Pancreas (tissue), 10 donors: ENCODE data around the gene ITGA2. TPM values are rescaled to one million over a fixed set of nuclear protein-coding genes. Genes with fewer than 3 reads are reported as not detected.
"Not testable (repeated sequence)": the region's sequence is repeated elsewhere in the genome, so short reads cannot be mapped to it uniquely, and the experiment has no call there.

Experiments
- ATAC-seq, 4 donors: fragments of 200-7000 bp; cut with Tn5 transposase; one replicate each; pipeline versions ENCODE4 v1.8.0 to v1.9.1; 2020; ENCODE audit warnings: mild to moderate bottlenecking in 4 of 4, moderate library complexity in 4 of 4
- DNase-seq, 6 donors: peaks; one replicate each; pipeline ENCODE4 v3.0.0-alpha.2; 2020
- FAIRE-seq: peaks from 2 replicates; lab custom pipeline; 2012; peaks lifted over from hg19 to GRCh38; lab: Jason Lieb, UNC
- H3K27ac ChIP-seq, 4 donors: fragments of 200-600 bp; sonication (generic); 1 replicate in 3 of 4; 2 replicates in 1 of 4; pipeline versions ENCODE4 v1.5.0 to v1.8.0; 2020
- H3K27me3 ChIP-seq, 4 donors: fragments of 200-600 bp; one replicate each; pipeline ENCODE4 v1.8.0; 2021
- H3K36me3 ChIP-seq, 3 donors: fragments of 200-600 bp; sonication (generic) in 1 of 3; one replicate each; pipeline versions ENCODE4 v1.5.0 to v1.8.0; 2020 to 2021
- H3K4me1 ChIP-seq, 3 donors: fragments of 200-600 bp; one replicate each; pipeline ENCODE4 v1.8.0; 2021
- H3K4me3 ChIP-seq, 4 donors: fragments of 200-600 bp; sonication (generic) in 2 of 4; one replicate each; pipeline versions ENCODE4 v1.5.0 to v1.8.0; 2020 to 2021
- H3K9me3 ChIP-seq, 4 donors: fragments of 200-600 bp; one replicate each; pipeline ENCODE4 v1.8.0; 2021
- CTCF ChIP-seq, 4 donors: fragments of 200-600 bp; sonication (generic) in 3 of 4; IDR thresholded peaks; one replicate each; pipeline versions ENCODE4 v1.5.0 to v1.8.0; 2021; ENCODE audit warnings: antibody characterized with exemption in 4 of 4
- WGBS, 2 donors: extraction: QIAGEN DNeasy Blood & Tissue Kit; methylation state at CpG; one replicate each; pipeline ENCODE4 v1.1.7; 2013; 5-methylcytosine and 5-hydroxymethylcytosine counted together
- intact Hi-C, 3 donors: fragments of 100-400 bp; cut with DNase I; formaldehyde crosslinking; loops; one replicate each; pipeline versions ENCODE4 v1.11.1 to v1.14.2; 2022
- polyA plus RNA-seq, 2 donors: library from polyadenylated mRNA; stranded (reverse); fragments of 200-250 nt; gene quantifications; one replicate each; pipeline ENCODE4 v1.2.3, GENCODE V29; 2013
- total RNA-seq, 6 donors: library from RNA; stranded (reverse); fragmentation: NEBNext Ultra II Directional in 4 of 6; extraction: Animal tissue kit (Norgen Biotek cat#: 25700) in 4 of 6; gene quantifications; one replicate each; pipeline versions ENCODE4 v1.2.1 to v1.2.4, GENCODE V29; 2021 to 2023
- donor health status: healthy with polysubstance abuse.
- donor health status: DM: no; HTN: no; CAD: no; lungs with moderate emphysema.
- donor health status: DM: no; HTN: no; CAD: no.
- donor health status: control.
- donor health status: control.
- donor health status: Bipolar disorder and iron deficiency.
- donor health status: DM: yes; HTN: yes; CAD: no.
- donor health status: DM: no; HTN: no; CAD: no.
- donor health status: DM: no; HTN: no; CAD: no.
- donor health status: DM: yes; HTN: yes; CAD: no.

Gene ITGA2
- total and polyA plus RNA-seq, 8 donors: 0.30 to 12.6 (median 1.5) TPM

- intact Hi-C loops: no loop called here
- DNase-seq (peak; percentile 89 to 98 (median 94)), FAIRE-seq (no peak), ATAC-seq (peak; percentile 97 to 100 (median 100))
- Histone ChIP-seq H3K9me3 (no peaks in the 10 kb centered on the region), H3K4me1 (peaks cover 6% of the 10 kb centered on the region in 3 donors), H3K4me3 (peak within 1 kb of the TSS; percentile 52 to 77 (median 64)), H3K27ac (peak within 1 kb of the TSS; percentile 19 to 86 (median 68)), H3K27me3 (no peaks in the 10 kb centered on the region), H3K36me3 (no peaks in the 10 kb centered on the region)
- WGBS, 2 donors: 0 to 1% methylated on average over 53 to 54 of the region's 54 CpGs
- TF ChIP-seq CTCF (IDR thresholded peaks at IDR 0.05): no peak
These were observed 120.4 kb downstream of the ITGA2 start, which contains the start of gene MOCS2 for GRCh38 chr5:53109443-53110127. MOCS2 (minus strand) TSS chr5:53109757; CDS start chr5:53107174, 2,583 bp downstream.

- peak overlapping the region in 3 of 4 donors; percentile 19 to 86 (median 77) for H3K27ac ChIP-seq
- TF ChIP-seq CTCF (IDR thresholded peaks at IDR 0.05): no peak
- H3K4me3 ChIP-seq: peak overlapping the region; percentile 52 to 77 (median 64)
- H3K9me3 ChIP-seq: no peaks in the 10 kb centered on the region
- intact Hi-C loops: no loop called here
- no peaks in the 10 kb centered on the region for H3K27me3 ChIP-seq
- ATAC-seq: peak; percentile 2 to 17 (median 8)
- DNase-seq: peak in 1 of 6 donors; percentile 18
- FAIRE-seq: no peak
- WGBS, 2 donors: 5 to 6% methylated on average over 6 of the region's 6 CpGs
- H3K36me3 ChIP-seq: no peaks in the 10 kb centered on the region
- H3K4me1 ChIP-seq: peaks cover 6% of the 10 kb centered on the region in 3 donors
These were observed 121.0 kb downstream of the ITGA2 start for GRCh38 chr5:53110156-53110555.

GRCh38 chr5:53111139-53111538 lies 122.0 kb downstream of the ITGA2 start:
- no peaks in the 10 kb centered on the region for H3K27me3 ChIP-seq
- FAIRE-seq (no peak), ATAC-seq (no peak), DNase-seq (no peak)
- intact Hi-C loops: no loop called here
- no peak for TF ChIP-seq CTCF (IDR thresholded peaks at IDR 0.05)
- no peaks in the 10 kb centered on the region for H3K9me3 ChIP-seq
- no peak overlapping the region for H3K4me3 ChIP-seq
- no peak overlapping the region for H3K27ac ChIP-seq
- WGBS, 2 donors: 87 to 100% methylated on average over 1 of the region's 1 CpG
- peaks cover 6% of the 10 kb centered on the region in 3 donors for H3K4me1 ChIP-seq
- H3K36me3 ChIP-seq: no peaks in the 10 kb centered on the region

- H3K4me1 ChIP-seq, H3K27me3 ChIP-seq, DNase-seq, H3K27ac ChIP-seq, H3K4me3 ChIP-seq, FAIRE-seq, H3K36me3 ChIP-seq, intact Hi-C loops, ATAC-seq, H3K9me3 ChIP-seq: not testable (repeated sequence)
- WGBS, 2 donors: 96% methylated on average over 6 of the region's 6 CpGs
These were observed 123.2 kb downstream of the ITGA2 start for GRCh38 chr5:53112307-53112706.

GRCh38 chr5:53112909-53113308 lies 123.8 kb downstream of the ITGA2 start:
- Histone ChIP-seq H3K36me3 (no peaks in the 10 kb centered on the region), H3K4me1 (peaks cover 5 to 6% (median 6%) of the 10 kb centered on the region in 3 donors), H3K4me3 (no peak overlapping the region), H3K27me3 (no peaks in the 10 kb centered on the region), H3K9me3 (no peaks in the 10 kb centered on the region), H3K27ac (no peak overlapping the region)
- DNase-seq: no peak
- no peak for TF ChIP-seq CTCF (IDR thresholded peaks at IDR 0.05)
- WGBS, 2 donors: 76 to 82% methylated on average over 3 of the region's 3 CpGs
- no peak for ATAC-seq
- intact Hi-C loops: no loop called here
- FAIRE-seq: no peak
